HG03025 (cell line): ENCODE results near the gene SMYD3.
A peak's percentile ranks its signal among the peaks of the same experiment; 100 is the strongest.

Experiments
- ATAC-seq: cut with Tn5 transposase; IDR thresholded peaks from one replicate; pipeline ENCODE4 v1.9.1; 2021; ENCODE audit warnings: mild to moderate bottlenecking, moderate library complexity; ENCODE audit not compliant: unreplicated experiment, low FRiP score

The SMYD3 gene

DNA sequence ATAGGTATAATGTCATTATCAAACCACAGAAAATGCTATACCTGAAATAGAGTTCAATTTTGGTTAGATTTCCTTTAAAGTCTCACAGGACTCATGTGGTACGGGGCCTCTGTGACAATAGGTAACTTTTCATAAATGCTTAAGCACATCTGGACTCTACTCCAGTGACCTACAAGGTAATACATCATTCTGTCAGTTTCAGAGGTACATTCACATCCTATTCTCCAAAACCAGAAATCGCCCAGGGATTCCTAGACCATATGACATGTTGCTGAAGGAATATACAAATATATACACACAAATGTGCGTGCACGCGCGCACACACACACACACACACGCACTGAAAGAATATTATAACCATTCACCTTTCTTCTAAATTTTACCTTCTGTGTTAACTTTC lies 311.8 kb downstream of the SMYD3 start:
- ATAC-seq = no peak

DNA sequence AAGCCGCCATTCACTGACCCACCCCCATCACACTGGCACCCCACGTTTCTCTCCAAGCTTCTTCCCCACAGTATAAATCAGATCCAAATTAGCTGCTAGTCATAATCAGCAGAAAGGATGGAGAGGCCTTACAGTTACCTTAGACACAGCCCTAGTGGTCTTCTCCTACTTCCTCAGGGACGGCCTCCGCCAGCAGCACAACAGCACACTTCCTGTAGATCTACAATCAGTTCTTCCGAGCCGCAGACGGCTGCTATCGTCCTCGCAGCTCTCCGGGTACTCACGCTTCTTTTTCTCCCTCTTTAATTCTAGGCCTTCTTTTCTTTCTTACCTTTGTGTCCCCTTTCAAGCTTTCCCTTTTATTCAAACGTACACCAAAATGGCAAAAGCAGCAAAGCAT lies 313.5 kb downstream of the SMYD3 start:
- no peak for ATAC-seq

DNA sequence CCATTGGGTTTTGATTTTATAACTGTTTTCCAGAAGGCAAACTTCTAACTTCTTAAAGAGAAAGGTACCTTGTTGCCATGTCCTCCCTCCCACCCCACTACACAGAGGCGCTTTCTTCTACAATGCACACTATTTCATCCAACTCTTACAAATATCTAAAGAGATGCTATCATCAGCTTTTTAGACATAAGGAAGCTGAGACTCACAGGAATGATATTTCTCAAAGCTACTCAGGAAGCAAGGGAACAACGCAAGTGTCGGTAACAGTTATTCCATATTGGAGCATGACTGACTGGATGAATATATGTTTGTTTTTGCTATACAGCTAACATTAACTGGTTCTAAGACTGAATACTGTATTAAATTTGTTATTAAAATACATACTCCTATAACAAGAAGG lies 318.0 kb downstream of the SMYD3 start:
- no peak for ATAC-seq

DNA sequence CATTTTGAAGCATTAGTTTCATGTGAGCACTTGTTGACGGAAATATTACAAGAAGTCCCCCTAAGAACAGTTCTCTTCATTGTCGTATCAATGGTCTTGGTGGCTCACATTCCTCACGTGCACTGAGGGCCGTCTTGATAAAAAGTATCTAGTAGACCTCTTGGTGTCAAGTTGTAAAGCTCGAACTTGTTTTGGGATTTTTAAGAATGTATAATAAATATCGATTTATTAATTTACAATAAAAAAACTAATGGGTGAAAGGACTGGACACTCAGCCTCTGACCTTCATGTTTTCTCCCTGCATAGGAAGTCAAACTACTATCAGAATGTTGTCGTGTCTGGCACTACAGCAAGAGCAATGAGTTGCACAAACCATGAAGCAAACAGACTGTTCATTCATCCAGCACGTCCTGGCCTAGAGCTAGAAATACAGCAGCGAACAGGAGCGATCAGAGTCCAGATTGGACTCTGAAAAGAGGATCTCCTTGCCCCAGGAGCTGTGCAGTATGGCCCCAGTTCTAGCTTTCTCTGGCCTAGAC lies 319.2 kb downstream of the SMYD3 start:
- ATAC-seq = no peak

DNA sequence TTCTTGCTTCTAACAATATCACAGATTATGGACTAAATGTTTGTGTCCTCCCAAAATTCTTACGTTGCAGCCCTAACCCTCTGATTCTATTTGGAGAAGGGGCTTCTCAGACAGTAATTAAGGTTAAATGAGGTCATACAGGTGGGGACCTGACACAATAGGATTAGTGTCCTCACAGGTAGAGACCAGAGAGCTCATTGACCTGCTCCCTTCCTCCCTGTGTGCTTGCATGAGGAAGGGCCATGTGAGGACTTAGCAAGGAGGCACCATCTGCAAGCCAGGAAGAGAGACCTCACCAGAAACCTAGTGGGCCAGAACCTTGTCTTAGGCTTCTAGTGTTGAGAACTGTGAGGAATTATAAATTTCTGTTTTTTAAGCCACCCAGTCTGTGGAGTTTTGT lies 322.6 kb downstream of the SMYD3 start:
- ATAC-seq = no peak

DNA sequence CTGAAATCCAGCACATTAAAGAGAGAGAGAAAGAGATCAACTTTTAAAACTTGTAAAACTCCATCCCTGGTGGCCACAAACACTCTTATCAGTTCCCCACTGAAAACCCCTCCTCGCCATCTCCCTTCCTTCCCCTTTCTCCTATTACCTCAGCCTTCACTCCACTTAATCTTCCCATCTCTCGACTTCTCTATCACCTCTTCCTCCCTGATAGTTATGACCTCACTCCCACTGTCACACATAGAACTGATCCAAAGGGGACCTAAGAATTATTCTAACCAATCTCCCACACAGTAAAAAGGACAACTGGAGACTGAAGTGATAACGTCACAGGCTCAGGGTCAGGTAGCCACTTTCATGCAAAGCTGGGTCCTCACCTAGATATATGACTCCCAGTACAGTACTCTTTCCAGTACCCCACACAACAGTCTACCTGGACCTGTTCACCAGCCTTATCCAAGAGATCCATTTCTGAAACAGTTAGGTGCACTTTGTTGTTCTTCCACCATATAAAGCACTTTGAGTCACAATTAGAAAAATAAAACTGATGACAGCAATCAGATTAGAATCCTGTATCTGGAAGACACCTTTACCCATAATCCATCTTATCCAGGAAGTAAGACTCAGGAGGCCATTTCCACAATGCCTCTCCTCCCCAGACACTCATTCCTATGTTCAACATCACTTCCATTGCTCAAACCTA lies 324.8 kb downstream of the SMYD3 start:
- no peak for ATAC-seq

DNA sequence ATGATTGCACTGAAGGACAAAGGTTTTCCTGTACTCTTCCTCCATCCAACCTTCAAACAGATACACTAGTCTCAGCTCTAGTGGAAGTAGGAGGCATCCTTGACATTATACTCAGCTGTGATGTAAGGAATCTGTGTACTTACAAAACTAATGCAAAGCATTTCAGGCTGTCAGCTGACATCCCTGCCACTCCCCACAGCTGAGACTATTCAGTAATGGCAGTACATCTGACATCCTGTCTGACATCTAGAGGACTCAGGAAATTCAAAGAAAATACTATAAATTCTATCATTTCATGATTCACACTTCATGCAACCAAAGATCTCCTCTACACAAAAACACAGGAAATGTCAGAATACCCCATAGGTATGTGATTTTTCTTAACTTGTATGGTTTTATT lies 325.8 kb downstream of the SMYD3 start:
- no peak for ATAC-seq

DNA sequence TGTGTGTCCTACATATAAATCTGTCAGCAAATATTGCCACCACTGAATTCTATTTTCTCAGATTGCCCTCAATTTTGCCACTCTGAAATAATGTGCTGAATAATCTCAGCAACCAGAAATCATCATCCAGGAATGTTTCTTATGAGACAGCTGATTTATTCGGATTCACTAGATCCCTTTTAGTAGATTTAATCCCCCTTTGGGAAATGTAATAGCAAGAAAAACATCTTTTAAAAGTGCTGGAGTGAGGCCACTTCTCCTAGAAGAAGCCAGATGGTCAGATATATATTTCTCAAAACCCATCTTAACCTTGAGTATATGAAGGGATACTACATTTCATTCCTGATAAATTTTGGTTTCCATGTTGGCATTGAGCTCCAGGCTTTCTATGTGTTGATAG lies 327.7 kb downstream of the SMYD3 start:
- ATAC-seq = no peak

DNA sequence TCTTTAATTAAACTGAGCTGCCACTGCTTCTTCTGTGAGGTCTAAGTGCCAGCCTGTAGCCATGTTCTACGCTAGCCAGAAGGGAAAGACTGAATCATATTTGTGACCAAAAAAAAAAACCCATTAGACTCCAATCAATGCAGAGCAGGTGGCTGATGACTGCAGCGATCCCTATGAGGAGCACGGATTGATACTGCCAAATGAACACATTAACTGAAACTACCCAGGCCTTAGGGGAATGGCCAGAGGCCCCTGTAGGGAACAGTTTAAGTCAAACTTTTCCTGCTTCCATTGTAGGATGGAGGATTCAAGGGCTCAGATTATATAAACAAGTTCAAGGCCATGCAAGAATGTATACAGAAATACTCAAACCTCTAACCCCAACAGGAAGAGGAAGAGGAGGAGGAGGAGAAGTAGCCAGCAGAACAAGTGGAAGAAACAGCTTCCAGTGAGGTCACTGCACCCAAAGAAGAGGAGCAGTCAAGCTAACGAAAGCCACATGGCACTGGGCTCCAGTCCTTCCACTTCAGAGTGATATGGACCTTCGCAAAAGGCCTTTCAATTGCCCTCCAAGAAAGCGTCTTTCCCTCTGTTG lies 328.3 kb downstream of the SMYD3 start:
- no peak for ATAC-seq

DNA sequence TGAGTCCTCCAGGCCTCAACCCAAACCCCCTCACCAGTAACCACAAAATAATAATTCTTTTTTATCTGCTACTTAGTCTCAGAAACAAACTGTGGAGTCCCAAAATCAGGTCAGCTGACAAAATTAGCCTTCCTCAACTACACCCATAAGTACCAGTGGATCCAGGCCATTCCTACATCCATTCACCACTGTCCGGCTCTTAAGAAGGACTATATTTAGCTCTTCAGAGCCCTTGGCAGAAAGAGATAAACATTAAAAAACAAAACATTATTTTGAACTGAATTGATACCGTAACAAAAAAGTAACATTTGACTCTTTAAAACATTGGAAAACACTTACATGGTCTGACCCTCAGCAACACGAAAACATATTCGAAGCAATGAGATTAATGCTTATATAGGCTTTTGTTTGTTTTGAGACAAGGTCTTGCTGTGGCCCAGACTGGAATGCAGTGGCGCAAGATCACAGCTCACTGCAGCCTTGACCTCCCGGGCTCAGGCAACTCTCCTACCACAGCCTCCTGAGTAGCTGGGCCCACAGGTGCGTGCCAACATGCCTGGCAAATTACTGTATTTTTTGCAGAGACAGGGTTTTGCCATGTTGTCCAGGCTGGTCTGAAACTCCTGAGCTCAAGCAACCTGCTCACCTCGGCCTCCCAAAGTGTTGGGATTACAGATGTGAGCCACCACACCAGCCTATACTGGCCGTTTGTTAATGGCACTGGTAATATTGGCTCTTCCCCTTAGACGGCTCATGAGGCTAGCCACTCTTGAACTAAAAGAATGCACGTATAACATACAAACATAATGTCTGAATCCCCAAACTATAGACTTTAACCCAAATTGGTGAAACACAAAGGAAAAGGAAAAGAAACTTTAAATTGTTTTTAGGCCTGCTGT lies 330.7 kb downstream of the SMYD3 start:
- no peak for ATAC-seq

DNA sequence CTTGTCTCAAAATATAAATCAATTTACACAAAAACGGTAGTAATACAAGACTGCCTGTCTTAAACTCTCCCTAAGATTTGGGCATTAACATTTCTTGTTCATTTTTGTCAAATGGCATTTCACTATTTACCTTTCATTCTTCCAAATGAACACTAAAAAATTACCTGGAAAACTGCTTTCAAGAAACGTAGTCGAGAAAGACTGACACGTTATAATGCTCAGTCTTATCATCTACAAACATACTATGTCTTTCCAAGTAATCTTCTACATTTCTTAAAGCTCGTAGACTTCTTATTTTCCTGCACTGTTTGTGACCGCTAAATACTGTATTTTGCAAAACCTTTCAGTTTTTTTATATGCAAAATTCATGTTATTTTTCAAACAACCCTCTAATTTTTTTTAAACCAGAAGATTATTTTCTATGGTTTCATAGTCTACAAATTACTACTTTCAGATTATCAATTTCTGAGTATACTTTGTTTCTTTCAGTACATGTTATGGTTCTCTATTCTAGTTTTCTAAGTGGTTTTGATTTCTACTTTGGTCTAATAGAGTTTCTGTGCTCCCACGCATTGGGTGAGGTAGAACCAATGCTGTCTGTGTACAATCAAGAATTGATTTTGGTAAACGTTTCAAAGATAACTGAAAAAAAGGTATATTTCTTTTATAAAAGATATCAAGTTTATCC lies 336.4 kb downstream of the SMYD3 start:
- ATAC-seq = peak; percentile 59

DNA sequence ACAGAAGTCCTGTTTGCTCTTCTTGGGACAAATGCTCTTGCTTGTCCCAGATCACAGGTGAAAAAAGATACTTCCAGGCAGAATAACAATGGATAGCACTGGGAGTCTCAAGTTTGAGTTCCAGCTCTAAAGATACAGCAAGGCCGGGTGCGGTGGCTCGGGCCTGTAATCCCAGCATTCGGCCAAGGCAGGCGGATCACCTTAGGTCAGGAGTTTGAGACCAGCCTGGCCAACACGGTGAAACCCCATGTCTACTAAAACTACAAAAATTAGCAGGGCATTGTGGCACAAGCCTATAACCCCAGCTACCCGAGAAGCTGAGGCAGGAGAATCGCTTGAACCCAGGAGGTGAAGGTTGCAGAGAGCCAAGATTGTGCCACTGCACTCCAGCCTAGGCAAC lies 337.6 kb downstream of the SMYD3 start:
- no peak for ATAC-seq

DNA sequence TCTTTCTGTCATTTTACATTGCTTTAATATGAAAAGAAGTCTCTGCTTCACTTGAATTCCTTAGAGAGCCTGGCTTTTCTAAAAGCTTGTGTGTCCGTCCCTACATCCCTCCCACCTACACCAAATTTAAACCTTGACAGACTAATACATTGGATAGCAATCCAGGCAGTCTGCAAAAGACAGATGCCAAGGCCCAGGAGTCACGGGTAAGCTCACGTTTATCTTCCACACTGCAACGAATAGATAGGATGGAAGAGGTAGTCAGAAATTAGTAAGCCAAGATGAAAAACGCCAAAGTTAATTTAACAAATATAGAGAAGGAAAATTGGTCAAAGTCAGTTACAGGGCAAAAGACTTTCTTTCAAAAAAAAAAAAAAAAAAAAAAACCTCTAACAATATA lies 338.1 kb downstream of the SMYD3 start:
- ATAC-seq = no peak

DNA sequence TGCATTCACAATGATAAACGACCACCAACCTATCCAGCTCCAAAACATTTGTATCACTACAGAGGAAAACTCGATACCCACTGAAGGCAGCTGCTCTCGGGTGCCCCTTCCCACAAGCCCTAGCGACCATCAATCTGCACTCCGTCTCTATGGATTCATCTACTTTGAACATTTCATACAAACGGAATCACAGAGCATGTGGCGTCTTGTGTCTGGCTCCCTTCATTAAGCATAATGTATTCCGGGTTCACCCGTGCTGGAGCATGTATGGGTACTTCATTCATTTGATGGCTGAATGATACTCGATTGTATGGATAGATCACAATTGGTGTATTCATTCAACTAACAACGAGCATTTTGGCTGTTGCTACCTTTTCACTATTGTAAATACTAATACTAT lies 340.2 kb downstream of the SMYD3 start:
- ATAC-seq = no peak

DNA sequence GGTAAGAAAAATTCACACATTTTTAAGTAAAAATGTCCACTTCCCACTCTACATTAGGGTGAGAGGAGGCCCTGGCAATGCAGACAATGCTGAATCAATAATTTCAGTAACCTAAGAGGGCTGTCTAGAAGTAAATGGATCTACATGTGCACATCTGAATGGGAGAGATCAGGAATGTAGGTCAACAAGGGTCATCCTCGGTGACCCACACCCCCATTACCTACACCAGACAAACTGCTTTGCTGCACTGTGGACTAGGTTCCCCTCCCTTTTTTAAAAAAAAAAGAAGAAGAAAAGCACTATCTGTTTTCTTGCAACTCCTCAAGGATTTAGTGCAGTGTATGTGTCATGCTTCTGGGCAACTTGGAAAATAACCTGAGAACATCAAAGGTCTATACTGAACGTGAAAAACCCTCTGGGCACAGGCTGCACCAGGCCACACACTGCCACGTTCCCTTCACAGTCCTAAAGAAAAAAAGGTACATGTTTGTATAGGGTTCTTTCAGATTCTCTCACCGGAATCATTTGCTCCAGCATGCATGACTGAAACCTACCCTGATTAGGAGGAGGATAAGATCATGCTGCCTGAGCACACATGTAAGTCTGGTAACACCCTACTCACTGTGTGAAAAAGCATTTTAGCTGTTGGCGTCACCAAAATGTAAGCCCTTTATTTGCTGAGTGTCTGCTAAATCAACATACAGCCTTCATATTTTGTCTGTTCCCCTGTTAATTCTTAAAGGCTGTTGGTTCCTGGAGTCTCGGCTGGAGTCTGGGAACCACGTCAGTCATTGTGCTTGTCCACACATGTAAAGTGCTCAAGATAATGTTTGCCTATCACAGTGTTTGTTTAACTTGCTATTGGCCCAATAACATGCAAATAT lies 341.0 kb downstream of the SMYD3 start:
- no peak for ATAC-seq

DNA sequence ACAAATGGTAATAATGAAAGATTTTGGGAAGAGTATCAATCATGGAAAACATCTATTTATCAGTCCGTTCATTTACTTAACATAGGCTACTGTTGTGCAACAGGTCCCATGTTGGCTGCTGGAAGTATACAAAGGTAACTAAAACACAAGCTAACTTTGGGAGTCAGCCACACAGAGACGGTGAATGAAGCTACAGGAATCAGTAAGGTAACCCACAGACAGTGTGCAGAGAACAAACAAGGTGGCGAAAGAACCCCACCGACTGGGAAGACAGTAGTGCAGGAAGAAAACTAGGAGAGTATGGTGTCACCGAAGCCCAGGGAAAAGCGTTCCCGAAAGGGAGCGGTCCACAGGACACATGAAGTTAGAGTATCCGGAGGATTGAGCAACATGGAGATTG lies 342.3 kb downstream of the SMYD3 start:
- no peak for ATAC-seq

DNA sequence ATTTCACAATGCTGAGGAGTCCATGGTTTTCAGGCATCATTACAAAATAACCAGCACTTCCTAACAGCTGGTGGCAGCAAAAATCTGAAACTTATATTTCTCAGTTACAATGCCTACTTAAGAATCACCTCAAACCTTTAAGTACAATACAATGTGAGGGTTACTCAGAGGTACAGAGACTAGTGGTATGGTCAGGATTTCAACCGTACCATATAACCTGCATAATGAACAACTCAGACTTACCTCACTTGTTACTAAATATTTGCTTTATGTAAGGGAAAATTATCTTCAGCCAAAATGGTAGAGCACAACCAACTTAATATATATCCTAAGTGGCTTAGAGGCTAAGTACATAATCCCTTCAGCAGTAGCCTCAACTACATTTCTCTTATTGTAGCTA lies 344.5 kb downstream of the SMYD3 start:
- ATAC-seq = no peak

DNA sequence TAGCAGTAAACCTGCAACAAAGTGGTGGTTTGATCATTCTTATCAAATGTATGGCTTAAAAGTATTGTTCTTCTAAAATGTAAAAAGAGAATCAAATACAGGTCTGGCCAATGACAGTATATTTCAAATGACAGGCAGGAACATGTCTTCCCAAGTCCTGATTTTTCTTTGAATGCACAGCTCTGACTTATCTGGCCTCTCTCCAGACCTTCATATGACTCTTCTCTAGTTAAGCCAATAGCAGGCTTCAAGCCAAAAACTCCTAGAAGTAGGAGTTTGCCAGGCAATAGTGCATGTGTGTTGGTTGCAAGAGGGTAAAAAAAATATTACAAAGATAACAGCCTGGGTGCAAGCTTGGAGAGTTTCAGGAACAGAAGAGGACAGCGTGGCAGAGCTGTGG lies 345.5 kb downstream of the SMYD3 start:
- no peak for ATAC-seq

DNA sequence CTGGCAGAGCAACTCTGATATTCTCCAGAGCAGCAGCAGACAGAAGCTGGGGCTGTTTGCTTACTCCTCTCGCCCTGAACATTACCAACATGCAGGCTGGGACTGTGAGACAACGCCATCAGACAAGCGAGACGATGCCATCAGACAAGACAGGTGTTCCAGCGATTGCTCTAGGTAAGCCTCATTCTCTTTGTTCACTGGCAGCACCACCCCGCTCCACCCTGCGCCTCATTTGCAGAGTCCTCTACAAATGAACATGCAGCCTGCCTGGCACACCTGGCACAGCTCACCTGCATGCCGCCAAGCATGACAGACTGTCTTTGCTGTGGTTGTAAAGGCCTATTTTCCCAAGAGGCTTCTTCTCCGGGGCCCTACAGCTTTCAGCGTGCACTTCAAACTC lies 346.2 kb downstream of the SMYD3 start:
- ATAC-seq = no peak

DNA sequence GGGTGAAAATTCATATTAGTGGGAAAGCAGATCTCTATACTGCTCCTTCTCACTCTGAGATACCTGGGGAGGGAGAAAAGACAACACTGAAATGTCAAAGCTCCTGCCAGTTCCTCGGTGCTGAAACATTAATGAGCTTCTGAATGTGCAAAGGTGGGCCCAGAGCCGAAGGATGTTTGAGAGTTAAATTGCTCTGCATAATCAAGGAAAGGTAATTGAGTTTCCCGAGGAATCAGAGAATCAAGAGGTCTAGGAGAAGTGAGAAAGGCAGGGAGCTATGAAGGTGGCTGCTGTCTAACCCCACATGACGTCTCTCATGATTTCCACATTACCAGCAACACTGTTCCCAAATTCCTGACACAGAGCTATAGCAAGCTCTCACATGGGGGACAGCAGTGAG lies 346.7 kb downstream of the SMYD3 start:
- no peak for ATAC-seq
